HK-2 (cell line): ENCODE results near the gene OSBPL3.

Experiments
- DNase-seq: peaks from one replicate; pipeline ENCODE4 v3.0.0-alpha.2; 2018; ENCODE audit not compliant: unreplicated experiment

The OSBPL3 gene

DNA sequence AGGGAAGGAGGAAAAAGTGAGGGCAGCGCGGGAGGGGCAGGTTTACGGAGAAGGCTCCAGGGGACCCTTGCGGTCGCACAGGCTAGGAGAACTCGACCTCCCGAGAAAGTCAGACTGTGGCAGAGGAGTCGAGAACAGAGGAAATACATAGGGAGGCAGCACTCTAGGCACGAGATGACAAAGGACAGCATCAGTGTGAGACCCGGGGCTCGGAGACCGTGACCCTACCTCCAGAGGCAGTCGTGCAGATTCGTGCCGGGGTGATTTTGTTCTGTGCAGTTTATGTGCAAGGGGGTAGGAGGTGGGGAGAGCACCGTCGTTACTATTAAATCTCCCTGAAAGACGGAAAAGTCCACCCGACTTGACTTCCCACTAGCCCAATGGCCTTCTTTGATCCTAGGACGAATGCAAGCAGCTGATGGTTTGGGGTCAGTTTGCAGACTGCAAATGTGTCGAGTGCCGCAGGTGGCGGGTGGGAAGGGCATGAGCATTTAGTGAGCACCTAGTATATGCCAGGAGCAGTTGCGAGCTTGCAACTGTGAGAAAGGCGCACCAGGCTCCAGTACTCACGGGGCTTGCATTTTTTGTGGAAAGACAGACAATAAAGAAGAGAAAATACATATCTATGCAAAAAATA lies 674 bp upstream of the OSBPL3 start:
- DNase-seq = no peak

GRCh38 chr7:24979470-24979862 lies 512 bp downstream of the OSBPL3 start:
- peak; percentile 82 for DNase-seq

- DNase-seq = no peak
These were observed 1.0 kb downstream of the OSBPL3 start for GRCh38 chr7:24978843-24979469.

DNA sequence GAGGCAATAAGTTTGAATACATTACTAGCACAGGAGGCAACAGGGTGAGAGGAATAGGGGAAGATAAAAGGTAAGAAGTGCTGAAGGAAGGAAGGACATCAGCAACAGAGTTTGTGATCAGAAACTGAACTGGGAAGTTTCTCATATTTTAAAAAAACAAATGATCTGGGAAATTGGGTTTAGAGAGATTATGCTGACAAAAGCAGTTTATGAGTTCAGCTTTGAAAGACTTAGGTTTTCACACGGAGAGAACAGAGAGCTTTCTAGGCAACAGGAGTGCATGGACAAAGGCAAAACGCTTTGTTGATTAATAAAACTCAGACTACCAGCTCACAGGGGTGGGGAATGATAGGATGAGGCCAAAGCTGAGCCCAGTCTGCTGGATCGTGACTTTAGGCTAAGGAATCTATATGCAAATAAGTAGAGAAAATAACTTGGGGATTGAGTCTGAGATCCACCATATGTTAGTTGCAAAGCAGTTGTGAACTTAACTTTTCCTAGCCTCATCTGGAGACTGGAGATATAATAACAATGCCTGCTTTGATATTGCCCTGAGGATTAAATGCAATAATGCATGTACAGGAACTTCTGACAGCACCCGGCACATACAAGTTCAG lies 4.2 kb downstream of the OSBPL3 start:
- DNase-seq = no peak

DNA sequence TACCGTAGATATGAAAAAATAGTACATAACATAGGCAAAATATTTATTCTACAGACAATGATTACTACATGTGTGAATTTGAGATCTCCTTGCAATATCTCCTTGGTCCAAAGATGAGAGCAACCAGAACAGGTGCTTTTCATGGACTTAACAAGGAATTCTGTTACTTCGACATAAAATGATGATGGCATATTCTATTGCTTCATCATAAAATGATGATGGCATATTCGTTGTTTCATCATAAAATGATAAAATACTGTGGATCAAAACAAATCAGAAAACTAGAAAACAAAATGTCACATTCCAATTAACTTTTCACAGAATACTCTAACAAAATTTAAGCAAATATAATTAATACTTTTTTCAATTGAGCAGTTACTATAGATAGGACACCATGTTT lies 4.8 kb downstream of the OSBPL3 start:
- DNase-seq = no peak

- no peak for DNase-seq
These were observed 5.7 kb downstream of the OSBPL3 start for GRCh38 chr7:24974026-24974832.

DNA sequence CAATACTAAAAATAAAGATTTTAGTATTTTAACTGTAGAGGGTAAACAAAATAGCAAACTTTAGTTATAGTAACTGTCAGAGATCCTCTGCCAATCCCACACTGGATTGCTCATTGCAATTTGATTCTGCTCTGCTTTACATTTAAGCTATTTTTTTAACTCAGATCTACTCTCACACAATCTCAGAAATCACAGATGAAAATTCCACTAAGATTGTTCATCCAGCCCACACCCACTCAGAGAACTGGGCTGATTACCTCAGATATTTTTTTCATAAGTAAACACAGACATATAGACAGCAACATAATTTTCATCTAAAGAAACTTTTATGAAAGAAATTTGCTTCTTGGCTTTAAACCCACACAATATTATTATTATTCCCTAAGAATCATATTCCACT lies 7.0 kb downstream of the OSBPL3 start:
- no peak for DNase-seq

GRCh38 chr7:24972166-24972477 lies 7.9 kb downstream of the OSBPL3 start:
- no peak for DNase-seq

- peak; percentile 65 for DNase-seq
These were observed 8.4 kb downstream of the OSBPL3 start for GRCh38 chr7:24971333-24972165.

DNA sequence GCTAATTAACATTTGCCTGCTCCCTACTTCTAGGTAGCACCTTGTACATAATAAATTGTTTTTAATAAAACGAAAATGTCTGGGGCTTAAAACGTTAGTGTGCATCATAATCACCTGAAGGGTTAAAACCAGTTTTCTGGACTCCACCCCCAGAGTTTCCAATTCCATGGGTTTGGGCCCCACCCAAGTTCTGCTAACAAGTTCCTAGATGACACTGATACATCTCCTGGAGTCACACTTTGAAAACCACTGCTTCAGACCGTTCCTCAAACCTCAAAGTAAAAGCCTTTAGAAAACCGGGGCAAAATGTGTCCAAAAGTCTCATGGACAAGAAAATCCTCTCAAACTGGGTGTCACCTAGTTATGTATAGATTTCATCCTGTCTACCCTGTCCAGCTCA lies 9.3 kb downstream of the OSBPL3 start:
- no peak for DNase-seq

DNA sequence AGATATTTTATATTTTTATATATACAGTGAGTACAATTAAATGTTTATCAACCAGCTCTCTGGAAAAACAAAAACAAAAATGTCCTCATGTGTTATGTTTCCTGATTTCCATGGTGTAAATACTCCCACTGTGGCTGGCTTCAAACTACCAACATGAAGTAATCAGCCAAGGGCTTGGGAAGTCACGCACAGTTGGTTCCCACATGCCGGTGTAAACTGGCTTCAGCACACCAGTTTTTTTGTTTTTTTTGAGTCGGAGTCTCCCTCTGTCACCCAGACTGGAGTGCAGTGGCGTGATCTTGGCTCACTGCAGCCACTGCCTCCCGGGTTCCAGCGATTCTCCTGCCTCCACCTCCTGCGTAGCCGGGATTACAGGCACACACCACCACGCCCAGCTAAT lies 11.8 kb downstream of the OSBPL3 start:
- DNase-seq = no peak

- no peak for DNase-seq
These were observed 12.3 kb downstream of the OSBPL3 start for GRCh38 chr7:24967696-24968095.

GRCh38 chr7:24966802-24967201 lies 13.2 kb downstream of the OSBPL3 start:
- no peak for DNase-seq

DNA sequence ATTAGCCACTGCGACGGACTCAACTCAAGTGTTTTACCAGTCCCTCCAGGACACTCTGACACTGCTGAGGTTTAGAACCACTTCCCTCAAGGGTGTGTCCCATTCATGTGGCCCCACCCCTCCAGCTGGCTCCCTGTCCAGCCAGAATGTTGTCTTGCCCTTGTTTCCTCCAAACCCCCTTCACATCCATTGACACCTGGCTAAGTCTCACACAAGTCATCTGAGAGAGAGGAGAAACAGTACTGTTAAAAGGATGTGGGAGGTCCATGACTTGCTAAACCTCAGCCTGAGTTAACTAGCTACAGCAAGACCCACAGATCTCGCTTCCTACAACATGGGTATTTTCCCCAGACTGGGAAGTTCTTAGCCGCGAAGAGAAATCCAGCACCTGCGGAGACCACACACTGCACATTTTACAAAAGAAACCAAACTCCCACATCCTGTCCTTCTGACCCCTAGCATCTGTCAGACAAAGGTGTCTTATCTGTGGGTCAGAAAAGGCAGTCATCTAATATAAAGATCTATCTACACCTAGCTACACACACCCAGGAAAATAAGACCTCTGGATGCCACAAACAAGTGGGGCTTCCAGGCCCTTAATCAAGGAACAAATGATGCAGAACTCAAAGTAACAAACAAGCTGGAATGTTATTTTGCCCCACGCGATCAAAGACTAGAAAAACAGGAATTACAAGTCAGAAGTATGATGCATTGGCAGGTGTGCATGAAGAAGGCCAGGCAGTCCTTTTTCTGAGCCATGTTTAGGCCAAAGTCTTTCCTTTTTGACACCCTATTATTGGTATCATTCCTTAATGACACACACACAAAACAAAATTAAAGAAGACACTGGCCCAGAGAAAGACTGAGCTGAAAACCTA lies 13.9 kb downstream of the OSBPL3 start:
- no peak for DNase-seq

GRCh38 chr7:24964191-24964590 lies 15.8 kb downstream of the OSBPL3 start:
- DNase-seq = no peak

GRCh38 chr7:24963218-24963617 lies 16.8 kb downstream of the OSBPL3 start:
- DNase-seq = peak; percentile 34

- no peak for DNase-seq
These were observed 17.5 kb downstream of the OSBPL3 start for GRCh38 chr7:24962418-24962962.

DNA sequence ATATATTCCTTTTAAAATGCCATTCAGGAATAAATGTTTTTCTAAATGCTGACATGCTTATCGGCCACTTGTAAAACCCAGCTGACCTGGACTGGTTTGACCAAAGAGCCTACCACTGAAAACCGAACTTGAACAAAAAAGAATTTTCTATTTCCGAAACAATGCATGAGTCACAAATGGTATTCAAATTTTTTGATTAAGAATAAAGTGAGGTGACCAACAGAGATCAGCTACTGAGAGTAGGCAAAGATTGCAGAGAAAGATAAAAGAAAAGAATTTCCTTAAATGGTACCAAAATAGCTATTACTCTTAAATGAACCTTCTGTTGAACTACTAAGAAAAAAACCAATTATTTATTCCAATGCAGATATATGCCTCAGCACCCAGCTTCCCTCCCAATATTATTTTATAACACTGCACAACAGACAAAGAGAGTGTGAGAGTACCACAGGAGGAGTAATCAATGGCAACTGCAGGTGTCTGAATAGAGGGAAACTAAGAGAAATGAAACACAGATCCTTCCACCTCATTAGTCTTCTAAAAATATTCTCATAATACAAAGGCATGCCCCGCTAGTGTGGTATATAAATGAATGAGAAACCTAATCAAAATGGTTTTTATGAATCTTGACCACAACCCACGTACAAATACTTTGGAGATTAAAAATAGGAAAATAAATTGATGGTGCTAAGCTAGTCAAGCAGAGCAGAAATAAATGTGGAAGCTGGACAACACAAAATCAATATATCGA lies 20.1 kb downstream of the OSBPL3 start:
- no peak for DNase-seq

DNA sequence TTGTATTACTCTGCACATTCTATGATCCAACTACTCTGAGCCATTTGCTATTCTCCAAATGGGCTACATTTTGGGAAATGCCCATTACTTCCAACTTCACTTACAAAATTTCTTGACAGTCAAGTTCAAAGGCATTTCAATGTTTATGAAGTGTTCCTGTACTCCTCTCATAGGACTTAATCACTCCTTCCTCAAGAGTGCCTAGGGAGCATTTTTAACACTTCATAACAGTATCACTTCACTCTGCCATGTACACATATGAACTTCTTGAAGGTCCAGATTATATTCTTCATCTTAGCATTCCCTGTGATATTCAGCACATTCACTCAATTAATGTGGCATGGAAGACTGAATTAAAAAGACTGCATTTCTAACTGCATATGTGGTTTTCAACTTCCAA lies 21.6 kb downstream of the OSBPL3 start:
- no peak for DNase-seq

DNA sequence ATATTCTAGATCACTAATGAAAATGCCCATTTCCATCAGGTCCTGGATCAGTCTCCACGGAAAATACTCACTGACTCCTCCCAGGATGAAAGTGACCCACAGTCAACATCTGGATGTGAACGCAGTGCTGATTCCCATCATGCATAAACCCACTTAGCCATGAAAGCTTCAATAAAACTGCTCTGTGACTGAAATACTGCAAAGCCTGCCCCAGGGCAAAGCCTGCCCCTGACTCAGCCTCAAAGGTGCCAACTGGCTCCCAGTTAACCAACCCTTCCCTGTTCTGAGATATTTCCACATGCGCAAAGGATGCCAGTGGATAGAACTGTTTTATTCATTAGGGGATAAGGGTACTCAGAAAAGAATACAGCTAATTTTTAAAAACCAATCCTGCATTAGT lies 24.0 kb downstream of the OSBPL3 start:
- DNase-seq = no peak
